HepG2 (cell line): ENCODE data around the gene PARK7. TPM values are rescaled to one million over a fixed set of nuclear protein-coding genes. Genes with fewer than 3 reads are reported as not detected.

Experiments used
- DNMT3B ChIP-seq: conservative IDR thresholded peaks from 2 replicates; pipeline ENCODE4 v1.6.1; 2016; ENCODE audit warnings: missing biosample characterization, control low read depth
- E2F1 ChIP-seq: sonication (generic); formaldehyde crosslinking; IDR thresholded peaks from 2 replicates; pipeline ENCODE4 v1.5.0; 2020; ENCODE audit warnings: missing genetic modification reagents
- GLMP ChIP-seq: sonication (generic); formaldehyde crosslinking; IDR thresholded peaks from 2 replicates; pipeline ENCODE4 v1.9.0; 2021; ENCODE audit warnings: missing genetic modification reagents, mild to moderate bottlenecking, borderline replicate concordance
- IRF9 ChIP-seq: sonication (generic); formaldehyde crosslinking; IDR thresholded peaks from 2 replicates; pipeline ENCODE4 v1.8.0; 2022; ENCODE audit warnings: missing genetic modification reagents, mild to moderate bottlenecking, borderline replicate concordance
- KAT7 ChIP-seq: IDR thresholded peaks from 2 replicates; pipeline ENCODE4 v1.6.1; 2018; ENCODE audit warnings: borderline replicate concordance, missing compliant biosample characterization
- KDM4B ChIP-seq: sonication (generic); formaldehyde crosslinking; IDR thresholded peaks from 2 replicates; pipeline ENCODE4 v1.4.0; 2020; ENCODE audit warnings: missing genetic modification reagents
- MLX ChIP-seq: IDR thresholded peaks from 2 replicates; pipeline ENCODE4 v1.6.1; 2016
- NCOA5 ChIP-seq: sonication (generic); formaldehyde crosslinking; IDR thresholded peaks from 2 replicates; pipeline ENCODE4 v1.4.0; 2020; ENCODE audit warnings: missing genetic modification reagents
- REL ChIP-seq: sonication (generic); formaldehyde crosslinking; conservative IDR thresholded peaks from 2 replicates; pipeline ENCODE4 v1.8.0; 2022; ENCODE audit warnings: mild to moderate bottlenecking, missing genetic modification reagents, moderate library complexity
- RERE ChIP-seq: IDR thresholded peaks from 2 replicates; pipeline ENCODE4 v1.6.1; 2016; ENCODE audit warnings: low read depth, missing genetic modification reagents, missing compliant biosample characterization
- ZFP91 ChIP-seq: sonication (generic); formaldehyde crosslinking; IDR thresholded peaks from 2 replicates; pipeline ENCODE4 v1.9.0; 2022; ENCODE audit warnings: missing genetic modification reagents, mild to moderate bottlenecking, borderline replicate concordance
- ZNF558 ChIP-seq: sonication (generic); formaldehyde crosslinking; IDR thresholded peaks from 2 replicates; pipeline ENCODE4 v1.9.0; 2022; ENCODE audit warnings: mild to moderate bottlenecking, missing genetic modification reagents, borderline replicate concordance
- ZXDC ChIP-seq: sonication (generic); formaldehyde crosslinking; IDR thresholded peaks from 2 replicates; pipeline ENCODE4 v1.5.0; 2020; ENCODE audit warnings: mild to moderate bottlenecking, missing genetic modification reagents
- polyA plus RNA-seq, 8 experiments: library from polyadenylated mRNA; depleted of rRNA in 3 of 8; stranded (reverse) in 7 of 8; unstranded in 1 of 8; fragments of >200 nt; fragmentation: Illumina TruSeq in 4 of 8; extraction: Trizol in 4 of 8; gene quantifications; 2 replicates each; pipeline versions ENCODE4 v1.2.1 to v1.2.3, GENCODE V29; 2011 to 2016; ENCODE audit warnings: low read depth in 4 of 8, missing spikeins in 1 of 8, mixed read lengths in 1 of 8; ENCODE audit not compliant: insufficient read depth in 1 of 8
- total RNA-seq, 5 experiments: library from RNA; depleted of rRNA; stranded (reverse); fragments of >200 nt; fragmentation: Illumina TruSeq; extraction: Trizol; gene quantifications; 2 replicates each; pipeline ENCODE4 v1.2.3, GENCODE V29; 2016; ENCODE audit warnings: low read depth in 1 of 5

Gene PARK7
- total and polyA plus RNA-seq, 2 of the 13 experiments (the other 11 are each of a cell fraction or from before 2014, with no cell fraction given) = 212 to 296 TPM

GRCh38 chr1:7961216-7962013, at the start of gene PARK7 (continued):
- TF ChIP-seq ZFP91 (CRISPR knock-in tag) (peak; percentile 96), GLMP (no peak), KAT7 (CRISPR knock-in tag) (peak; percentile 57; the same call in 1 of the 2 replicates), E2F1 (CRISPR knock-in tag) (peak; percentile 85), ZNF558 (peak; percentile 90; the same call in 1 of the 2 replicates), MLX (peak; percentile 68; the same call in 1 of the 2 replicates), ZXDC (CRISPR knock-in tag) (peak; percentile 6; the same call in 1 of the 2 replicates), KDM4B (CRISPR knock-in tag) (no peak), IRF9 (CRISPR knock-in tag) (peak; percentile 89), NCOA5 (CRISPR knock-in tag) (no peak), RERE (CRISPR knock-in tag) (peak; percentile 34; the same call in 1 of the 2 replicates), DNMT3B (peak; percentile 71; the same call in 1 of the 2 replicates), REL (CRISPR knock-in tag) (0 out of 2 replicates have a peak, but pooled peaks have one; percentile 70)
